Esophagus squamous epithelium (tissue), 4 donors: ENCODE results near the gene KIF21B.

ENCODE experiments used
- CTCF ChIP-seq, 6 experiments: fragments of 450-650 bp in 4 of 6; fragments of 200-600 bp in 2 of 6; sonication (generic) in 2 of 6; IDR thresholded peaks; one replicate each; pipeline ENCODE4 v1.5.1; 2016 to 2019; ENCODE audit warnings: antibody characterized with exemption in 6 of 6, mild to moderate bottlenecking in 4 of 6, moderate library complexity in 4 of 6
- POLR2A ChIP-seq, 4 donors: fragments of 450-650 bp; IDR thresholded peaks; one replicate each; pipeline ENCODE4 v1.6.1; 2017; ENCODE audit warnings: antibody characterized with exemption in 4 of 4, mild to moderate bottlenecking in 4 of 4, moderate library complexity in 3 of 4

- no peak for TF ChIP-seq CTCF (IDR thresholded peaks at IDR 0.05)
- no peak for TF ChIP-seq POLR2A (IDR thresholded peaks at IDR 0.05)
These were observed 78.4 kb downstream of the KIF21B start for GRCh38 chr1:200945111-200945510.
